K562 (cell line): Measurements from ENCODE around the gene PTRH1. TPM values are rescaled to one million over a fixed set of nuclear protein-coding genes. Genes with fewer than 3 reads are reported as not detected.
A peak's percentile ranks its signal among the peaks of the same experiment; 100 is the strongest.

Experiments
- CBFA2T3 ChIP-seq: fragments of 450-650 bp; IDR thresholded peaks from 2 replicates; pipeline ENCODE4 v1.6.1; 2017
- ETV6 ChIP-seq, 3 experiments: fragments of 150-350 bp in 1 of 3; sonication (generic) in 1 of 3; formaldehyde crosslinking in 1 of 3; IDR thresholded peaks; 2 replicates each; pipeline versions ENCODE4 v1.6.1 to v1.8.0; 2014 to 2022; ENCODE audit warnings: borderline replicate concordance in 2 of 3, low read depth in 2 of 3, antibody characterized with exemption in 1 of 3, low read length in 1 of 3, mild to moderate bottlenecking in 1 of 3, missing genetic modification reagents in 1 of 3
- ILK ChIP-seq: fragments of 450-650 bp; IDR thresholded peaks from 2 replicates; pipeline ENCODE4 v1.6.1; 2016; ENCODE audit warnings: missing genetic modification characterization, low read depth, mild to moderate bottlenecking, missing compliant biosample characterization, moderate library complexity, borderline replicate concordance
- JUN ChIP-seq, 2 experiments: sonication (generic) in 1 of 2; formaldehyde crosslinking in 1 of 2; IDR thresholded peaks; 2 replicates each; pipeline versions ENCODE4 v1.6.1 to v1.8.0; 2012 to 2022; ENCODE audit warnings: borderline replicate concordance in 2 of 2, mild to moderate bottlenecking in 2 of 2, improper control_type of control experiment in 1 of 2, low read depth in 1 of 2, low read length in 1 of 2, missing genetic modification reagents in 1 of 2
- JUNB ChIP-seq: fragments of 450-650 bp; formaldehyde crosslinking; conservative IDR thresholded peaks from 2 replicates; pipeline ENCODE4 v1.4.0; 2020; ENCODE audit warnings: mild to moderate bottlenecking
- MECOM ChIP-seq: fragments of 250-450 bp; sonication (Bioruptor Pico); IDR thresholded peaks from 2 replicates; pipeline ENCODE4 v1.8.0; 2022; ENCODE audit warnings: inconsistent platforms
- PHB2 ChIP-seq: fragments of 450-650 bp; IDR thresholded peaks from 2 replicates; pipeline ENCODE4 v1.6.1; 2017; ENCODE audit warnings: low read depth
- RBM34 ChIP-seq: fragments of 200-400 bp; formaldehyde crosslinking; IDR thresholded peaks from 2 replicates; pipeline ENCODE4 v1.6.1; 2018; ENCODE audit warnings: low read length, borderline replicate concordance; ENCODE audit not compliant: insufficient read depth
- SRF ChIP-seq, 2 experiments: fragments of 250-450, 450-650 bp in 1 of 2; sonication (Bioruptor Pico) in 1 of 2; sonication (generic) in 1 of 2; formaldehyde crosslinking; IDR thresholded peaks; 2 replicates each; pipeline versions ENCODE4 v1.5.0 to v1.5.1; 2020 to 2022; ENCODE audit warnings: mild to moderate bottlenecking in 1 of 2, missing genetic modification reagents in 1 of 2
- TBP ChIP-seq: optimal IDR thresholded peaks from 2 replicates; pipeline ENCODE3; 2011; ENCODE audit warnings: low read depth, low read length, improper control_type of control experiment
- TRIM28 ChIP-seq: fragments of 450-650 bp; IDR thresholded peaks from 2 replicates; pipeline ENCODE4 v1.6.1; 2017
- ZFP30 ChIP-seq: fragments of 250-450 bp; sonication (Bioruptor Pico); IDR thresholded peaks from 2 replicates; pipeline ENCODE4 v1.8.0; 2022; ENCODE audit warnings: moderate library complexity, mild to moderate bottlenecking, inconsistent platforms, borderline replicate concordance
- ZNF507 ChIP-seq: conservative IDR thresholded peaks from 2 replicates; pipeline ENCODE4 v1.6.1; 2017; ENCODE audit warnings: missing genetic modification characterization, missing compliant biosample characterization
- ZNF644 ChIP-seq: fragments of 200-800 bp; sonication (Bioruptor generic); IDR thresholded peaks from 2 replicates; pipeline ENCODE4 v1.6.1; 2016; ENCODE audit warnings: low read depth, missing genetic modification characterization, missing compliant biosample characterization
- ZNF695 ChIP-seq: fragments of 450-650 bp; formaldehyde crosslinking; IDR thresholded peaks from 2 replicates; pipeline ENCODE4 v1.4.0; 2020; ENCODE audit warnings: mild to moderate bottlenecking, moderate library complexity
- ZNF699 ChIP-seq: fragments of 250-450 bp; sonication (Bioruptor Pico); IDR thresholded peaks from 2 replicates; pipeline ENCODE4 v1.8.0; 2021; ENCODE audit warnings: mild to moderate bottlenecking, moderate library complexity; ENCODE audit not compliant: insufficient replicate concordance
- polyA plus RNA-seq, 8 experiments: library from polyadenylated mRNA; depleted of rRNA in 4 of 8; stranded (reverse) in 5 of 8; unstranded in 3 of 8; fragments of >200 nt; fragmentation: Nextera tagmentation in 2 of 8; fragmentation: Illumina TruSeq in 1 of 8; extraction: Ambion mirVana in 2 of 8; extraction: Trizol in 1 of 8; gene quantifications; 2 replicates each; pipeline versions ENCODE4 v1.2.1 to v1.2.3, GENCODE V29; 2011 to 2014; ENCODE audit warnings: inconsistent platforms in 1 of 8, missing spikeins in 1 of 8
- total RNA-seq, 7 experiments: library from RNA; depleted of rRNA in 6 of 7; stranded (reverse); fragments of >200 nt in 6 of 7; fragmentation: Illumina TruSeq in 2 of 7; extraction: Trizol in 2 of 7; gene quantifications; 2 replicates each; pipeline versions ENCODE4 v1.2.1 to v1.2.3, GENCODE V29; 2011 to 2021; ENCODE audit warnings: low replicate concordance in 1 of 7
- TF ChIP-seq, protein P1 (sequence below): fragments of 250-450 bp; sonication (Bioruptor Pico); IDR thresholded peaks from 2 replicates; pipeline ENCODE4 v1.8.0; 2021; ENCODE audit warnings: mild to moderate bottlenecking, moderate library complexity
- TF ChIP-seq, protein P2 (sequence below): fragments of 250-450 bp; sonication (Bioruptor Pico); IDR thresholded peaks from 2 replicates; pipeline ENCODE4 v1.5.0; 2020; ENCODE audit warnings: mild to moderate bottlenecking, borderline replicate concordance
- TF ChIP-seq, protein P3 (sequence below): fragments of 450-650 bp; IDR thresholded peaks from 2 replicates; pipeline ENCODE4 v1.6.1; 2017; ENCODE audit warnings: antibody characterized with exemption
- TF ChIP-seq, protein P4 (sequence below): sonication (generic); IDR thresholded peaks from 2 replicates; pipeline ENCODE4 v1.6.1; 2016

The PTRH1 gene
- total and polyA plus RNA-seq, 9 of the 15 experiments (the other 6 are each of a cell fraction or from before 2014, with no cell fraction given), result 0.63 to 43.1 (median 5.7) TPM

DNA sequence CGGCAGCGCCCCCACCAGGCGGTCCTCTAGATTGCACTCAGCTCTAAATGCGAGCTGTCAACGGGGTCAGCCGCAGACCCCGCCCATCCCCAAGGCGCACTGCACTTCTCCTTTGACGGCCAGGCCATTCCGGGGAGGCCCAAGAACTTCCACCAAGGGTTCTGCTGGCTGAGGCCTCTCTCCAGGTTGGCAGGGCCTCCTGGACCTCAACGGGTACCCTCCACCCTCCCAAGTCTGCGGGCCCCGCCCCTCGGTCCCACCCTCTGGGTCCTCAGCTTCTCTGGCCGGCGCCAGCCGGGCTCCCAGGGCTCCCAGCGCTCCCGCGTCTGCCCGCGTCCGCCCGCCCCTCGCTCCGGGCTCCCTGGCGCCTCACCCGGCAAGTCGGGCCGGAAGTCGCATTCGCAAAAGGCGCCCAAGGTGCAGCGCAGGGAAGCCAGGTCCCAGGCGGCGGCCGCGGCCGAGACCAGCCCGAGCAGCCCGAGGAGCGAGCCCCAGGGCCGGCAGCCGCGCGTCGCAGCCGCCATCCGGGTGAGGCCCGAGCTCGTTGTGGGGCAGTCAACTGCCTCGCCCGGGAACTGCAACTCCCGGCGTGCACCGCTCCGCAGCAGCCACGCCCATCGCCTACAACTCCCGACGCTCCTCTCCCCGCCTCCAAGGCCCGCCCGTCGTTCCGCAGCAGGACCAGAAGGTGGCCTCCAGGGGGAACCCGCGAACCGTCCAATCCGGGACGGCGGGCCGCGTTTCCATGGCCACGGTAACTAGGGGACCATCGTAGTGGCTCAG lies 19.5 kb upstream of the PTRH1 start, which contains the start of gene TOR2A (continued):
- TF ChIP-seq TBP (peak; percentile 84), ZNF695 (CRISPR knock-in tag) (no peak), ZNF699 (CRISPR knock-in tag) (no peak), ILK (no peak), SRF (CRISPR knock-in tag; IDR thresholded peaks at IDR 0.05) (0 out of 4 replicates have a peak, but pooled peaks of 1 of the 2 experiments have one; percentile 34), RBM34 (no peak; the same call in 1 of the 2 replicates), ZNF644 (tag) (no peak), ETV6 (IDR thresholded peaks at IDR 0.05; ENCODE audit: borderline replicate concordance in 1 of 2, low read depth in 2 of 2, low read length in 1 of 2) (no peak), ETV6 (CRISPR knock-in tag; IDR thresholded peaks at IDR 0.05; ENCODE audit: borderline replicate concordance) (no peak), JUNB (CRISPR knock-in tag) (no peak), ZFP30 (no peak), PHB2 (no peak), ZNF507 (tag) (no peak), CBFA2T3 (no peak), MECOM (CRISPR knock-in tag) (no peak), TRIM28 (no peak), JUN (IDR thresholded peaks at IDR 0.05; ENCODE audit: borderline replicate concordance, low read depth, low read length) (peak; percentile 9; the same call in 1 of the 2 replicates), JUN (CRISPR knock-in tag; IDR thresholded peaks at IDR 0.05; ENCODE audit: borderline replicate concordance) (peak; percentile 81; the same call in 1 of the 2 replicates)
- TF ChIP-seq, protein P1, sequence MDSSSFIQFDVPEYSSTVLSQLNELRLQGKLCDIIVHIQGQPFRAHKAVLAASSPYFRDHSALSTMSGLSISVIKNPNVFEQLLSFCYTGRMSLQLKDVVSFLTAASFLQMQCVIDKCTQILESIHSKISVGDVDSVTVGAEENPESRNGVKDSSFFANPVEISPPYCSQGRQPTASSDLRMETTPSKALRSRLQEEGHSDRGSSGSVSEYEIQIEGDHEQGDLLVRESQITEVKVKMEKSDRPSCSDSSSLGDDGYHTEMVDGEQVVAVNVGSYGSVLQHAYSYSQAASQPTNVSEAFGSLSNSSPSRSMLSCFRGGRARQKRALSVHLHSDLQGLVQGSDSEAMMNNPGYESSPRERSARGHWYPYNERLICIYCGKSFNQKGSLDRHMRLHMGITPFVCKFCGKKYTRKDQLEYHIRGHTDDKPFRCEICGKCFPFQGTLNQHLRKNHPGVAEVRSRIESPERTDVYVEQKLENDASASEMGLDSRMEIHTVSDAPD, result no peak
- TF ChIP-seq, protein P2, sequence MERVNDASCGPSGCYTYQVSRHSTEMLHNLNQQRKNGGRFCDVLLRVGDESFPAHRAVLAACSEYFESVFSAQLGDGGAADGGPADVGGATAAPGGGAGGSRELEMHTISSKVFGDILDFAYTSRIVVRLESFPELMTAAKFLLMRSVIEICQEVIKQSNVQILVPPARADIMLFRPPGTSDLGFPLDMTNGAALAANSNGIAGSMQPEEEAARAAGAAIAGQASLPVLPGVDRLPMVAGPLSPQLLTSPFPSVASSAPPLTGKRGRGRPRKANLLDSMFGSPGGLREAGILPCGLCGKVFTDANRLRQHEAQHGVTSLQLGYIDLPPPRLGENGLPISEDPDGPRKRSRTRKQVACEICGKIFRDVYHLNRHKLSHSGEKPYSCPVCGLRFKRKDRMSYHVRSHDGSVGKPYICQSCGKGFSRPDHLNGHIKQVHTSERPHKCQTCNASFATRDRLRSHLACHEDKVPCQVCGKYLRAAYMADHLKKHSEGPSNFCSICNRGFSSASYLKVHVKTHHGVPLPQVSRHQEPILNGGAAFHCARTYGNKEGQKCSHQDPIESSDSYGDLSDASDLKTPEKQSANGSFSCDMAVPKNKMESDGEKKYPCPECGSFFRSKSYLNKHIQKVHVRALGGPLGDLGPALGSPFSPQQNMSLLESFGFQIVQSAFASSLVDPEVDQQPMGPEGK (CRISPR knock-in tag), result no peak
- TF ChIP-seq, protein P3, sequence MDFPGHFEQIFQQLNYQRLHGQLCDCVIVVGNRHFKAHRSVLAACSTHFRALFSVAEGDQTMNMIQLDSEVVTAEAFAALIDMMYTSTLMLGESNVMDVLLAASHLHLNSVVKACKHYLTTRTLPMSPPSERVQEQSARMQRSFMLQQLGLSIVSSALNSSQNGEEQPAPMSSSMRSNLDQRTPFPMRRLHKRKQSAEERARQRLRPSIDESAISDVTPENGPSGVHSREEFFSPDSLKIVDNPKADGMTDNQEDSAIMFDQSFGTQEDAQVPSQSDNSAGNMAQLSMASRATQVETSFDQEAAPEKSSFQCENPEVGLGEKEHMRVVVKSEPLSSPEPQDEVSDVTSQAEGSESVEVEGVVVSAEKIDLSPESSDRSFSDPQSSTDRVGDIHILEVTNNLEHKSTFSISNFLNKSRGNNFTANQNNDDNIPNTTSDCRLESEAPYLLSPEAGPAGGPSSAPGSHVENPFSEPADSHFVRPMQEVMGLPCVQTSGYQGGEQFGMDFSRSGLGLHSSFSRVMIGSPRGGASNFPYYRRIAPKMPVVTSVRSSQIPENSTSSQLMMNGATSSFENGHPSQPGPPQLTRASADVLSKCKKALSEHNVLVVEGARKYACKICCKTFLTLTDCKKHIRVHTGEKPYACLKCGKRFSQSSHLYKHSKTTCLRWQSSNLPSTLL, result no peak
- TF ChIP-seq, protein P4, sequence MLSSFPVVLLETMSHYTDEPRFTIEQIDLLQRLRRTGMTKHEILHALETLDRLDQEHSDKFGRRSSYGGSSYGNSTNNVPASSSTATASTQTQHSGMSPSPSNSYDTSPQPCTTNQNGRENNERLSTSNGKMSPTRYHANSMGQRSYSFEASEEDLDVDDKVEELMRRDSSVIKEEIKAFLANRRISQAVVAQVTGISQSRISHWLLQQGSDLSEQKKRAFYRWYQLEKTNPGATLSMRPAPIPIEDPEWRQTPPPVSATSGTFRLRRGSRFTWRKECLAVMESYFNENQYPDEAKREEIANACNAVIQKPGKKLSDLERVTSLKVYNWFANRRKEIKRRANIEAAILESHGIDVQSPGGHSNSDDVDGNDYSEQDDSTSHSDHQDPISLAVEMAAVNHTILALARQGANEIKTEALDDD, result no peak
